ENCODE results near the gene TLDC2.
"Not testable (repeated sequence)": the region's sequence is repeated elsewhere in the genome, so short reads cannot be mapped to it uniquely, and the experiment has no call there.

TLDC2 gene

DNA sequence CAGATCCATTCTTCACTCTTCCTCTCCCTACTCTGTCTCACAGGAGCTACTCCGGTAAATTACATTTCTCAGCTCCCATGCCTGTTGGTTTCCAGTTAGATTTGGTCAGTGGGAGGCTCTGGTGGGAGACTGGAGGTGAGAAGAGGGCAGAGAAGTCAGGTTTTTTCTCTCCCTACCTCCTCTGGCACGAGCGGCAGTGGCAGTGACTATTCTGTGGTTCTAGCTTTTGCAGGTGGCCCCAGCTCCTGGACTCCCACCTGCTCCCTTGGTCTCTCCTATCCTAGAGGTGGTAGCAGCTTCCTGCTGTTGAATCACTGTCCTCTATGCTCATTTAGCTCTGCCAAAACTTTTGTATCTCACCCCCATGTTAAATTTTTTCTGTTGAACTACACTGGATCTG is 17.9 kb downstream of the TLDC2 start:
- no peak for TF ChIP-seq CTCF (IDR thresholded peaks at IDR 0.05)
- no peak for TF ChIP-seq ZFX (IDR thresholded peaks at IDR 0.05; ENCODE audit: borderline replicate concordance)
- H3K27ac ChIP-seq: no peak overlapping the region

- no peak overlapping the region for H3K27ac ChIP-seq
- TF ChIP-seq ZFX (IDR thresholded peaks at IDR 0.05; ENCODE audit: borderline replicate concordance): no peak
- no peak for TF ChIP-seq CTCF (IDR thresholded peaks at IDR 0.05)
Measured at GRCh38 chr20:36895036-36895435, 19.1 kb downstream of the TLDC2 start.

DNA sequence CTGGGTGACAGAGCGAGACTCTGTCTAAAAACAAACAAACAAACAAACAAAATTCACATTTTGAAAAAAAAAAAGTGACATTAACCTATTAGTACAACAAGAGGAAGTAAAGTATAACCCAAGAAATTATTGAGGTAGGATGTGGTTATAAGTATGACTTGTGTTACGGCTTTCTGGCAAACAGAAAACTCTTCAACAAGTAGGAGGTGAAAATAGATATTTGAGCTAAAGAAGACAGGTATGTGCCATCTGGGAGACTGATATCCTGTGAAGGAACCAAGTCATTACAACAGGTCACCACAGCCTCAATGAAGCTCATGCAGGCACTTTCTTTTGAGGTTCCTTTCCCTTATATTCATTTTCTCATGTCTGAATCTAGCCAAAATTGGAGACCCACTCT is 28.8 kb downstream of the TLDC2 start:
- H3K27ac ChIP-seq: no peak overlapping the region
- TF ChIP-seq CTCF (IDR thresholded peaks at IDR 0.05): no peak
- no peak for TF ChIP-seq ZFX (IDR thresholded peaks at IDR 0.05; ENCODE audit: borderline replicate concordance)

- H3K27ac ChIP-seq: not testable (repeated sequence)
Measured at GRCh38 chr20:36905566-36905965, 29.6 kb downstream of the TLDC2 start.

DNA sequence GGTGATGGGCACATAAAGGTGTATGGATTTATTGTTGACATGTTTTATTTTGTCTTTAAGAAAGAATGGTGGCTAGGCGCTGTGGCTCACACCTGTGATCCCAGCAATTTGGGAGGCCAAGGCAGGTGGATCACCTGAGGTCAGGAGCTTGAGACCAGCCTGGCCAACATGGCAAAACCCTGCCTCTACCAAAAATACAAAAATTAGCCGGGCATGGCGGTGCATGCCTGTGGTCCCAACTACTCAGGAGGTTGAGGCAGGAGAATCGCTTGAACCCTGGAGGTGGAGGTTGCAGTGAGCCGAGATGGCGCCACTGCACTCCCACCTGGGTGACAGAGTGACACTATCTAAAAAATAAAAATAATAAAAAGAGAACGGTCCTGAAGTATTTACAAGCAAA is 30.1 kb downstream of the TLDC2 start:
- not testable (repeated sequence) for H3K27ac ChIP-seq

DNA sequence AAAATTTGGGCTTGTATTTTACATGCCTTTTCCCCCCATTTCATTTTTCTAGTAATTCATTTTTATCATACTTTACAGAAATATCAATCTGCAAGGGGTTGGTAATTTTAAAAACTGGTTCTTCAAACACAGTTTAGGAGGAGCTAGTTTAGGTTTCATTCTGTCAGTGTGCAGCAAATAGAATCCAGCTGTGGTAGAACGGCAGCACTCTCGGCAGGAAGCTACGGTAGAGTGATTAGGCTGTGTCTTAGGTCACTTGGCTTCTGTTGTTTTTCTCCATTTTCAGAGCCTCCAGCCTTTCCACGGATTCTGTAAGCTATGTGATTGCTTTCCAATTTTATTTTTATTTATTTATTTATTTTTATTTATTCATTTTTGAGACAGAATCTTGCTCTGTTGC is 32.7 kb downstream of the TLDC2 start:
- TF ChIP-seq ZFX (IDR thresholded peaks at IDR 0.05; ENCODE audit: borderline replicate concordance): no peak
- no peak for TF ChIP-seq CTCF (IDR thresholded peaks at IDR 0.05)
- no peak overlapping the region for H3K27ac ChIP-seq

- TF ChIP-seq CTCF (IDR thresholded peaks at IDR 0.05) (no peak), ZFX (IDR thresholded peaks at IDR 0.05; ENCODE audit: borderline replicate concordance) (no peak)
- H3K27ac ChIP-seq: no peak overlapping the region
Measured at GRCh38 chr20:36916199-36916598, 40.3 kb downstream of the TLDC2 start.

- TF ChIP-seq ZFX (IDR thresholded peaks at IDR 0.05; ENCODE audit: borderline replicate concordance) (no peak), CTCF (IDR thresholded peaks at IDR 0.05) (no peak)
- H3K27ac ChIP-seq: no peak overlapping the region
Measured at GRCh38 chr20:36917240-36917639, 41.3 kb downstream of the TLDC2 start.

GRCh38 chr20:36917943-36918342 is 42.0 kb downstream of the TLDC2 start:
- TF ChIP-seq ZFX (IDR thresholded peaks at IDR 0.05; ENCODE audit: borderline replicate concordance): no peak

More at GRCh38 chr20:36917943-36918342, 42.0 kb downstream of the TLDC2 start:
- no peak overlapping the region for H3K27ac ChIP-seq
